Liver (tissue), 9 donors: Measurements from ENCODE around the gene WFS1. TPM values are rescaled to one million over a fixed set of nuclear protein-coding genes. Genes with fewer than 3 reads are reported as not detected.

Source experiments
- DNase-seq: peaks from one replicate; pipeline ENCODE4 v3.0.0-alpha.2; 2017; ENCODE audit warnings: low spot score
- H3K27ac ChIP-seq, 2 donors: one replicate each; pipeline ENCODE4 v1.7.0; 2013; ENCODE audit warnings: inconsistent platforms in 2 of 2, low read length in 2 of 2, control low read depth in 1 of 2, low read depth in 1 of 2, mild to moderate bottlenecking in 1 of 2
- H3K27me3 ChIP-seq, 4 donors: one replicate each; pipeline versions ENCODE4 v1.6.1 to v1.7.0; 2013; ENCODE audit warnings: low read length in 3 of 4, inconsistent platforms in 1 of 4, mild to moderate bottlenecking in 1 of 4, moderate library complexity in 1 of 4; ENCODE audit not compliant: control insufficient read depth in 4 of 4, insufficient read depth in 4 of 4
- H3K36me3 ChIP-seq, 4 donors: one replicate each; pipeline versions ENCODE4 v1.6.1 to v1.7.0; 2013; ENCODE audit warnings: low read length in 3 of 4, mild to moderate bottlenecking in 3 of 4, low read depth in 1 of 4, moderate library complexity in 1 of 4; ENCODE audit not compliant: control insufficient read depth in 4 of 4, insufficient read depth in 3 of 4
- H3K4me1 ChIP-seq, 4 donors: one replicate each; pipeline versions ENCODE4 v1.6.1 to v1.7.0; 2013; ENCODE audit warnings: low read length in 3 of 4, mild to moderate bottlenecking in 3 of 4, moderate library complexity in 1 of 4; ENCODE audit not compliant: control insufficient read depth in 4 of 4, insufficient read depth in 4 of 4
- H3K4me3 ChIP-seq, 3 donors: one replicate each; pipeline versions ENCODE4 v1.6.1 to v1.7.0; 2013; ENCODE audit warnings: low read length in 3 of 3, control low read depth in 1 of 3, low read depth in 1 of 3, mild to moderate bottlenecking in 1 of 3
- H3K9ac ChIP-seq, 2 donors: one replicate each; pipeline ENCODE4 v1.7.0; 2013; ENCODE audit warnings: low read length in 2 of 2, mild to moderate bottlenecking in 2 of 2, moderate library complexity in 2 of 2, control low read depth in 1 of 2, low read depth in 1 of 2
- H3K9me3 ChIP-seq, 4 donors: one replicate each; pipeline versions ENCODE4 v1.6.1 to v1.7.0; 2013; ENCODE audit warnings: low read length in 3 of 4; ENCODE audit not compliant: control insufficient read depth in 4 of 4
- EGR1 ChIP-seq, 2 donors: IDR thresholded peaks; 2 replicates each; pipeline ENCODE4 v1.6.1; 2016 to 2018; ENCODE audit warnings: antibody characterized with exemption in 2 of 2, low read depth in 2 of 2
- FOXA1 ChIP-seq: IDR thresholded peaks from 2 replicates; pipeline ENCODE4 v1.6.1; 2016; ENCODE audit warnings: antibody characterized with exemption
- FOXA2 ChIP-seq: IDR thresholded peaks from 2 replicates; pipeline ENCODE4 v1.6.1; 2016; ENCODE audit warnings: antibody characterized with exemption
- GABPA ChIP-seq, 2 donors: IDR thresholded peaks in 1 of 2; conservative IDR thresholded peaks in 1 of 2; 2 replicates each; pipeline ENCODE4 v1.6.1; 2016; ENCODE audit warnings: antibody characterized with exemption in 2 of 2, mild to moderate bottlenecking in 1 of 2, moderate library complexity in 1 of 2
- HNF4G ChIP-seq: IDR thresholded peaks from 2 replicates; pipeline ENCODE4 v1.6.1; 2016; ENCODE audit warnings: antibody characterized with exemption
- JUND ChIP-seq, 2 donors: IDR thresholded peaks; 2 replicates each; pipeline ENCODE4 v1.6.1; 2016; ENCODE audit warnings: antibody characterized with exemption in 2 of 2
- MAX ChIP-seq: IDR thresholded peaks from 2 replicates; pipeline ENCODE4 v1.6.1; 2016; ENCODE audit warnings: antibody characterized with exemption
- NR2F2 ChIP-seq: IDR thresholded peaks from 2 replicates; pipeline ENCODE4 v1.6.1; 2016; ENCODE audit warnings: antibody characterized with exemption
- REST ChIP-seq: IDR thresholded peaks from 2 replicates; pipeline ENCODE4 v1.6.1; 2016; ENCODE audit warnings: antibody characterized with exemption, mild to moderate bottlenecking
- RXRA ChIP-seq, 2 donors: IDR thresholded peaks; 2 replicates each; pipeline ENCODE4 v1.6.1; 2017 to 2018; ENCODE audit warnings: antibody characterized with exemption in 2 of 2, mild to moderate bottlenecking in 1 of 2
- TAF1 ChIP-seq: conservative IDR thresholded peaks from 2 replicates; pipeline ENCODE4 v1.6.1; 2016; ENCODE audit warnings: antibody characterized with exemption, mild to moderate bottlenecking
- WGBS: extraction: QIAGEN DNeasy Blood & Tissue Kit; methylation state at CpG from one replicate; pipeline ENCODE4 v1.1.7; 2013; 5-methylcytosine and 5-hydroxymethylcytosine counted together
- polyA plus RNA-seq, 2 donors: library from polyadenylated mRNA; stranded (reverse) in 1 of 2; unstranded in 1 of 2; fragments of 200-250 nt in 1 of 2; fragments of >200 nt in 1 of 2; fragmentation: Nextera tagmentation in 1 of 2; extraction: Ambion mirVana in 1 of 2; gene quantifications; one replicate each; pipeline versions ENCODE4 v1.2.1 to v1.2.3, GENCODE V29; 2013 to 2015
- total RNA-seq, 2 donors: library from RNA; depleted of rRNA; stranded (reverse); fragments of >200 nt; gene quantifications; one replicate each; pipeline ENCODE4 v1.2.3, GENCODE V29; 2014
- TF ChIP-seq, protein P1 (sequence below): fragments of 150-350 bp; IDR thresholded peaks from 2 replicates; pipeline ENCODE4 v1.5.1; 2017; ENCODE audit warnings: improper control_type of control experiment, low read depth, low read length; ENCODE audit not compliant: missing input control
- TF ChIP-seq, protein P2 (sequence below): IDR thresholded peaks from 2 replicates; pipeline ENCODE4 v1.6.1; 2016; ENCODE audit warnings: antibody characterized with exemption
- donor health status: healthy.
- donor health status: healthy.
- donor health status: healthy.
- donor health status: healthy.
- donor health status: healthy.

The WFS1 gene
- total and polyA plus RNA-seq, 4 donors, result 6.0 to 23.9 (median 13.0) TPM

- H3K27me3 ChIP-seq, result no peaks in the 10 kb centered on the region
Measured at GRCh38 chr4:6347511-6348045, 77.9 kb downstream of the WFS1 start.

GRCh38 chr4:6348408-6348807 is 78.8 kb downstream of the WFS1 start:
- DNase-seq, result no peak
- Histone ChIP-seq H3K27ac (no peak overlapping the region), H3K4me3 (no peak overlapping the region), H3K36me3 (no peaks in the 10 kb centered on the region), H3K9me3 (no peaks in the 10 kb centered on the region), H3K4me1 (no peaks in the 10 kb centered on the region), H3K9ac (no peak overlapping the region), H3K27me3 (no peaks in the 10 kb centered on the region)
- WGBS, result 76% methylated on average over 4 of the region's 4 CpGs
- TF ChIP-seq FOXA2, result no peak
- no peak for TF ChIP-seq HNF4G
- TF ChIP-seq, protein P1, sequence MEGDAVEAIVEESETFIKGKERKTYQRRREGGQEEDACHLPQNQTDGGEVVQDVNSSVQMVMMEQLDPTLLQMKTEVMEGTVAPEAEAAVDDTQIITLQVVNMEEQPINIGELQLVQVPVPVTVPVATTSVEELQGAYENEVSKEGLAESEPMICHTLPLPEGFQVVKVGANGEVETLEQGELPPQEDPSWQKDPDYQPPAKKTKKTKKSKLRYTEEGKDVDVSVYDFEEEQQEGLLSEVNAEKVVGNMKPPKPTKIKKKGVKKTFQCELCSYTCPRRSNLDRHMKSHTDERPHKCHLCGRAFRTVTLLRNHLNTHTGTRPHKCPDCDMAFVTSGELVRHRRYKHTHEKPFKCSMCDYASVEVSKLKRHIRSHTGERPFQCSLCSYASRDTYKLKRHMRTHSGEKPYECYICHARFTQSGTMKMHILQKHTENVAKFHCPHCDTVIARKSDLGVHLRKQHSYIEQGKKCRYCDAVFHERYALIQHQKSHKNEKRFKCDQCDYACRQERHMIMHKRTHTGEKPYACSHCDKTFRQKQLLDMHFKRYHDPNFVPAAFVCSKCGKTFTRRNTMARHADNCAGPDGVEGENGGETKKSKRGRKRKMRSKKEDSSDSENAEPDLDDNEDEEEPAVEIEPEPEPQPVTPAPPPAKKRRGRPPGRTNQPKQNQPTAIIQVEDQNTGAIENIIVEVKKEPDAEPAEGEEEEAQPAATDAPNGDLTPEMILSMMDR, result no peak
- no peak for TF ChIP-seq FOXA1
- TF ChIP-seq NR2F2, result no peak
- no peak for TF ChIP-seq TAF1
- TF ChIP-seq EGR1 (IDR thresholded peaks at IDR 0.05; ENCODE audit: low read depth in 2 of 2), result no peak
- no peak for TF ChIP-seq REST
- TF ChIP-seq, protein P2, sequence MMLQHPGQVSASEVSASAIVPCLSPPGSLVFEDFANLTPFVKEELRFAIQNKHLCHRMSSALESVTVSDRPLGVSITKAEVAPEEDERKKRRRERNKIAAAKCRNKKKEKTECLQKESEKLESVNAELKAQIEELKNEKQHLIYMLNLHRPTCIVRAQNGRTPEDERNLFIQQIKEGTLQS, result no peak

More at GRCh38 chr4:6347511-6348045, 77.9 kb downstream of the WFS1 start:
- Histone ChIP-seq H3K9me3 (no peaks in the 10 kb centered on the region), H3K27ac (no peak overlapping the region), H3K36me3 (no peaks in the 10 kb centered on the region), H3K4me3 (no peak overlapping the region), H3K4me1 (no peaks in the 10 kb centered on the region), H3K9ac (no peak overlapping the region)
- WGBS, result 76% methylated on average over 17 of the region's 17 CpGs
- DNase-seq, result no peak
- no peak for TF ChIP-seq JUND (IDR thresholded peaks at IDR 0.05)
- no peak for TF ChIP-seq REST
- TF ChIP-seq TAF1, result no peak
- TF ChIP-seq GABPA (IDR thresholded peaks at IDR 0.05 in 1 of 2, conservative IDR thresholded peaks at IDR 0.05 in 1 of 2), result no peak
- TF ChIP-seq MAX, result no peak
- TF ChIP-seq, protein P1, result no peak
- TF ChIP-seq, protein P2, result no peak
- no peak for TF ChIP-seq RXRA (IDR thresholded peaks at IDR 0.05)
